Adrenal gland (tissue), 5 donors: ENCODE data around the gene GPR157.

Experiments
- CTCF ChIP-seq, 6 experiments: fragments of 450-650 bp in 4 of 6; fragments of 200-600 bp in 2 of 6; sonication (generic) in 1 of 6; IDR thresholded peaks; 1 replicate in 5 of 6; 2 replicates in 1 of 6; pipeline versions ENCODE4 v1.5.1 to v1.8.0; 2016 to 2021; ENCODE audit warnings: antibody characterized with exemption in 6 of 6, mild to moderate bottlenecking in 2 of 6, moderate library complexity in 1 of 6
- POLR2A ChIP-seq, 2 donors: fragments of 450-650 bp; IDR thresholded peaks; one replicate each; pipeline ENCODE4 v1.6.1; 2017; ENCODE audit warnings: antibody characterized with exemption in 2 of 2, mild to moderate bottlenecking in 2 of 2, moderate library complexity in 1 of 2
- donor health status: DM: no; HTN: no; CAD: no.

GRCh38 chr1:9095818-9096217 lies 33.1 kb downstream of the GPR157 start:
- no peak for TF ChIP-seq POLR2A (IDR thresholded peaks at IDR 0.05)
- no peak for TF ChIP-seq CTCF (IDR thresholded peaks at IDR 0.05)
